ENCODE results near the gene KMO.

Gene KMO

GRCh38 chr1:241632987-241633386 lies 100.8 kb downstream of the KMO start:
- TF ChIP-seq POLR2AphosphoS5 (IDR thresholded peaks at IDR 0.05; ENCODE audit: low read depth, low read length) (no peak), SIN3A (IDR thresholded peaks at IDR 0.05; ENCODE audit: borderline replicate concordance, insufficient read depth, low read length) (no peak), REST (IDR thresholded peaks at IDR 0.05; ENCODE audit: insufficient read depth in 1 of 2, low read depth in 2 of 2, low read length in 2 of 2) (no peak), TAF1 (IDR thresholded peaks at IDR 0.05; ENCODE audit: borderline replicate concordance, insufficient read depth, low read length) (no peak), FOXP2 (optimal IDR thresholded peaks at IDR 0.05; ENCODE audit: borderline replicate concordance, extremely low read depth, extremely low read length, insufficient read depth) (no peak)

GRCh38 chr1:241635556-241636152 lies 103.5 kb downstream of the KMO start:
- TF ChIP-seq TAF1 (IDR thresholded peaks at IDR 0.05; ENCODE audit: borderline replicate concordance, insufficient read depth, low read length): no peak
- TF ChIP-seq FOXP2 (optimal IDR thresholded peaks at IDR 0.05; ENCODE audit: borderline replicate concordance, extremely low read depth, extremely low read length, insufficient read depth): no peak
- no peak for TF ChIP-seq SIN3A (IDR thresholded peaks at IDR 0.05; ENCODE audit: borderline replicate concordance, insufficient read depth, low read length)
- no peak for TF ChIP-seq REST (IDR thresholded peaks at IDR 0.05; ENCODE audit: insufficient read depth in 1 of 2, low read depth in 2 of 2, low read length in 2 of 2)
- TF ChIP-seq POLR2AphosphoS5 (IDR thresholded peaks at IDR 0.05; ENCODE audit: low read depth, low read length): no peak

GRCh38 chr1:241636291-241636690 lies 104.1 kb downstream of the KMO start:
- TF ChIP-seq FOXP2 (optimal IDR thresholded peaks at IDR 0.05; ENCODE audit: borderline replicate concordance, extremely low read depth, extremely low read length, insufficient read depth) (no peak), POLR2AphosphoS5 (IDR thresholded peaks at IDR 0.05; ENCODE audit: low read depth, low read length) (no peak), TAF1 (IDR thresholded peaks at IDR 0.05; ENCODE audit: borderline replicate concordance, insufficient read depth, low read length) (no peak), REST (IDR thresholded peaks at IDR 0.05; ENCODE audit: insufficient read depth in 1 of 2, low read depth in 2 of 2, low read length in 2 of 2) (no peak), SIN3A (IDR thresholded peaks at IDR 0.05; ENCODE audit: borderline replicate concordance, insufficient read depth, low read length) (no peak)

- no peak for TF ChIP-seq FOXP2 (optimal IDR thresholded peaks at IDR 0.05; ENCODE audit: borderline replicate concordance, extremely low read depth, extremely low read length, insufficient read depth)
- no peak for TF ChIP-seq REST (IDR thresholded peaks at IDR 0.05; ENCODE audit: insufficient read depth in 1 of 2, low read depth in 2 of 2, low read length in 2 of 2)
- TF ChIP-seq TAF1 (IDR thresholded peaks at IDR 0.05; ENCODE audit: borderline replicate concordance, insufficient read depth, low read length): no peak
- TF ChIP-seq SIN3A (IDR thresholded peaks at IDR 0.05; ENCODE audit: borderline replicate concordance, insufficient read depth, low read length): no peak
- TF ChIP-seq POLR2AphosphoS5 (IDR thresholded peaks at IDR 0.05; ENCODE audit: low read depth, low read length): no peak
These were observed 104.9 kb downstream of the KMO start for GRCh38 chr1:241637046-241637590.

Data from PFSK-1 (cell line).